ENCODE measurements around the gene CUL1.

CUL1 gene

GRCh38 chr7:148722340-148723165 lies 23.9 kb downstream of the CUL1 start:
- peak overlapping the region; percentile 83 for H3K4me2 ChIP-seq
- no peak overlapping the region for H2AFZ ChIP-seq (ENCODE audit: low read depth)
- peaks cover 100% of the 10 kb centered on the region for H3K4me1 ChIP-seq (ENCODE audit: low read depth, poor library complexity, severe bottlenecking)
- H3K79me2 ChIP-seq (ENCODE audit: insufficient read depth, low read depth), result peaks cover 100% of the 10 kb centered on the region
- TF ChIP-seq, protein P1, sequence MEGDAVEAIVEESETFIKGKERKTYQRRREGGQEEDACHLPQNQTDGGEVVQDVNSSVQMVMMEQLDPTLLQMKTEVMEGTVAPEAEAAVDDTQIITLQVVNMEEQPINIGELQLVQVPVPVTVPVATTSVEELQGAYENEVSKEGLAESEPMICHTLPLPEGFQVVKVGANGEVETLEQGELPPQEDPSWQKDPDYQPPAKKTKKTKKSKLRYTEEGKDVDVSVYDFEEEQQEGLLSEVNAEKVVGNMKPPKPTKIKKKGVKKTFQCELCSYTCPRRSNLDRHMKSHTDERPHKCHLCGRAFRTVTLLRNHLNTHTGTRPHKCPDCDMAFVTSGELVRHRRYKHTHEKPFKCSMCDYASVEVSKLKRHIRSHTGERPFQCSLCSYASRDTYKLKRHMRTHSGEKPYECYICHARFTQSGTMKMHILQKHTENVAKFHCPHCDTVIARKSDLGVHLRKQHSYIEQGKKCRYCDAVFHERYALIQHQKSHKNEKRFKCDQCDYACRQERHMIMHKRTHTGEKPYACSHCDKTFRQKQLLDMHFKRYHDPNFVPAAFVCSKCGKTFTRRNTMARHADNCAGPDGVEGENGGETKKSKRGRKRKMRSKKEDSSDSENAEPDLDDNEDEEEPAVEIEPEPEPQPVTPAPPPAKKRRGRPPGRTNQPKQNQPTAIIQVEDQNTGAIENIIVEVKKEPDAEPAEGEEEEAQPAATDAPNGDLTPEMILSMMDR (conservative IDR thresholded peaks at IDR 0.05; ENCODE audit: low read depth, low read length), result no peak
- no peak overlapping the region for H3K4me3 ChIP-seq (IDR thresholded peaks at IDR 0.05; ENCODE audit: insufficient read depth, low read depth, low read length)
- peak overlapping the region; percentile 8; the same call in 1 of the 2 replicates for H3K9ac ChIP-seq
- no peaks in the 10 kb centered on the region for H3K36me3 ChIP-seq (ENCODE audit: insufficient read depth)
- H3K27me3 ChIP-seq (ENCODE audit: insufficient read depth, low read depth), result no peaks in the 10 kb centered on the region
- peaks cover 86% of the 10 kb centered on the region for H4K20me1 ChIP-seq (ENCODE audit: insufficient read depth)
- H3K27ac ChIP-seq, result peak overlapping the region; percentile 67

- TF ChIP-seq, protein P1 (conservative IDR thresholded peaks at IDR 0.05; ENCODE audit: low read depth, low read length), result no peak
- Histone ChIP-seq H4K20me1 (ENCODE audit: insufficient read depth) (peaks cover 88% of the 10 kb centered on the region), H3K79me2 (ENCODE audit: insufficient read depth, low read depth) (peaks cover 100% of the 10 kb centered on the region), H3K27ac (peak overlapping the region; percentile 67), H3K27me3 (ENCODE audit: insufficient read depth, low read depth) (no peaks in the 10 kb centered on the region), H2AFZ (ENCODE audit: low read depth) (no peak overlapping the region), H3K36me3 (ENCODE audit: insufficient read depth) (no peaks in the 10 kb centered on the region), H3K4me1 (ENCODE audit: low read depth, poor library complexity, severe bottlenecking) (peaks cover 100% of the 10 kb centered on the region), H3K4me3 (IDR thresholded peaks at IDR 0.05; ENCODE audit: insufficient read depth, low read depth, low read length) (no peak overlapping the region), H3K9ac (peak overlapping the region; percentile 8; the same call in 1 of the 2 replicates), H3K4me2 (peak overlapping the region; percentile 83)
Observed at GRCh38 chr7:148723166-148723559, 24.5 kb downstream of the CUL1 start.

GRCh38 chr7:148723846-148724245 lies 25.1 kb downstream of the CUL1 start:
- Histone ChIP-seq H3K4me1 (ENCODE audit: low read depth, poor library complexity, severe bottlenecking) (peaks cover 100% of the 10 kb centered on the region), H3K4me2 (peak overlapping the region; percentile 83; the same call in 1 of the 2 replicates), H4K20me1 (ENCODE audit: insufficient read depth) (peaks cover 92% of the 10 kb centered on the region), H3K4me3 (IDR thresholded peaks at IDR 0.05; ENCODE audit: insufficient read depth, low read depth, low read length) (no peak overlapping the region), H3K27me3 (ENCODE audit: insufficient read depth, low read depth) (no peaks in the 10 kb centered on the region), H3K9ac (no peak overlapping the region), H2AFZ (ENCODE audit: low read depth) (no peak overlapping the region), H3K36me3 (ENCODE audit: insufficient read depth) (no peaks in the 10 kb centered on the region), H3K79me2 (ENCODE audit: insufficient read depth, low read depth) (peaks cover 100% of the 10 kb centered on the region), H3K27ac (peak overlapping the region; percentile 67; the same call in 1 of the 2 replicates)
- TF ChIP-seq, protein P1 (conservative IDR thresholded peaks at IDR 0.05; ENCODE audit: low read depth, low read length), result no peak

DNA sequence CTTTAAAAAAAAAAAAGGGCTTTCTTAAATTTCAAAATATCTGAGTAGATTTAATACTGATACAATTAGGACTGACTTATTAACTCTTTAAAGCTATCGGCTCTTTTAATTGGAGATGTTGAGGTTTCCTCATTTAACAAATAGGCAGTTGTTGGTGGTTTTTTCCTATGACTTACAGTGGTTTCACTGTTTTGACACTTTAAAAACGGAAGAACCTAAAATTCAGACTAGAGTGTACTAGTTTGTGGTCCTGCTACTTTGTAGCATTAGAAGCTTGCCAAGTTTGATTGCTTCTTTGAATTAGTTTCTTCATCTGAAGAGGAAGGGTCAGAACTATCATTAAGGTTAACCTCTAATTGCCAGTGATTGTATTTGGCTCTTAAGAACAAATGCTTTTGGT lies 27.7 kb downstream of the CUL1 start:
- Histone ChIP-seq H3K27me3 (ENCODE audit: insufficient read depth, low read depth) (no peaks in the 10 kb centered on the region), H3K79me2 (ENCODE audit: insufficient read depth, low read depth) (peaks cover 100% of the 10 kb centered on the region), H3K27ac (peak overlapping the region; percentile 25; the same call in 1 of the 2 replicates), H3K4me3 (IDR thresholded peaks at IDR 0.05; ENCODE audit: insufficient read depth, low read depth, low read length) (no peak overlapping the region), H3K36me3 (ENCODE audit: insufficient read depth) (peaks cover 3% of the 10 kb centered on the region; the same call in 1 of the 2 replicates), H2AFZ (ENCODE audit: low read depth) (no peak overlapping the region), H3K4me2 (peak overlapping the region; percentile 56), H3K9ac (no peak overlapping the region), H3K4me1 (ENCODE audit: low read depth, poor library complexity, severe bottlenecking) (peaks cover 88% of the 10 kb centered on the region), H4K20me1 (ENCODE audit: insufficient read depth) (peaks cover 85% of the 10 kb centered on the region)
- TF ChIP-seq, protein P1 (conservative IDR thresholded peaks at IDR 0.05; ENCODE audit: low read depth, low read length), result no peak

Measured in KMS-11 (cell line).